ENCODE measurements around the gene HNF1A.

- TF ChIP-seq CTCF (IDR thresholded peaks at IDR 0.05): no peak
- no peak for TF ChIP-seq POLR2AphosphoS5 (IDR thresholded peaks at IDR 0.05)
- no peak for TF ChIP-seq POLR2A (IDR thresholded peaks at IDR 0.05)
Measured at GRCh38 chr12:120980800-120981368, 2.5 kb downstream of the HNF1A start.
